Measurements from ENCODE around the gene CHRNA5. TPM values are rescaled to one million over a fixed set of nuclear protein-coding genes. Genes with fewer than 3 reads are reported as not detected.

Gene CHRNA5
- total RNA-seq, 1 donor from 2014 or later: 7.6 TPM

DNA sequence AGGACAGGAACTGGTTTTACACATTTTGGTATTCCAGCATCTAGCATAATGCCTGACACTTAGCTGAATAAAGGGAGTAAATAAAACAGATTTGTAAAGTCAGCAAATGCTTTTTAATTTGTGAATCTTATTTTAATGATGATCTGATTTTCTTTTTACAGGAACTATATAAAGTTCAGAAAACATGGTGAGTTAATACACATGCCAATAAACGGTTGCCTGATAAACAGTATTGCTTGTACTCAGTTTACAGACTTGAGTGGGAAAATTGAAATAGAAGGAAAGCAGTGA lies 23.6 kb upstream of the CHRNA5 start:
- peaks cover 23% of the 10 kb centered on the region for H3K36me3 Mint-ChIP-seq
- TF ChIP-seq, protein P1, sequence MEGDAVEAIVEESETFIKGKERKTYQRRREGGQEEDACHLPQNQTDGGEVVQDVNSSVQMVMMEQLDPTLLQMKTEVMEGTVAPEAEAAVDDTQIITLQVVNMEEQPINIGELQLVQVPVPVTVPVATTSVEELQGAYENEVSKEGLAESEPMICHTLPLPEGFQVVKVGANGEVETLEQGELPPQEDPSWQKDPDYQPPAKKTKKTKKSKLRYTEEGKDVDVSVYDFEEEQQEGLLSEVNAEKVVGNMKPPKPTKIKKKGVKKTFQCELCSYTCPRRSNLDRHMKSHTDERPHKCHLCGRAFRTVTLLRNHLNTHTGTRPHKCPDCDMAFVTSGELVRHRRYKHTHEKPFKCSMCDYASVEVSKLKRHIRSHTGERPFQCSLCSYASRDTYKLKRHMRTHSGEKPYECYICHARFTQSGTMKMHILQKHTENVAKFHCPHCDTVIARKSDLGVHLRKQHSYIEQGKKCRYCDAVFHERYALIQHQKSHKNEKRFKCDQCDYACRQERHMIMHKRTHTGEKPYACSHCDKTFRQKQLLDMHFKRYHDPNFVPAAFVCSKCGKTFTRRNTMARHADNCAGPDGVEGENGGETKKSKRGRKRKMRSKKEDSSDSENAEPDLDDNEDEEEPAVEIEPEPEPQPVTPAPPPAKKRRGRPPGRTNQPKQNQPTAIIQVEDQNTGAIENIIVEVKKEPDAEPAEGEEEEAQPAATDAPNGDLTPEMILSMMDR (IDR thresholded peaks at IDR 0.05; ENCODE audit: unreplicated experiment): no peak
- peak overlapping the region; percentile 95 for H3K4me3 Mint-ChIP-seq
- no peaks in the 10 kb centered on the region for H3K9me3 Mint-ChIP-seq
- no peaks in the 10 kb centered on the region for H3K27me3 Mint-ChIP-seq (ENCODE audit: low read depth)
- H3K4me1 Mint-ChIP-seq: peaks cover 16% of the 10 kb centered on the region
- peak overlapping the region; percentile 90 for H3K27ac Mint-ChIP-seq
- no peak for DNase-seq (ENCODE audit: low spot score in 2 of 2, unreplicated experiment in 2 of 2)

DNA sequence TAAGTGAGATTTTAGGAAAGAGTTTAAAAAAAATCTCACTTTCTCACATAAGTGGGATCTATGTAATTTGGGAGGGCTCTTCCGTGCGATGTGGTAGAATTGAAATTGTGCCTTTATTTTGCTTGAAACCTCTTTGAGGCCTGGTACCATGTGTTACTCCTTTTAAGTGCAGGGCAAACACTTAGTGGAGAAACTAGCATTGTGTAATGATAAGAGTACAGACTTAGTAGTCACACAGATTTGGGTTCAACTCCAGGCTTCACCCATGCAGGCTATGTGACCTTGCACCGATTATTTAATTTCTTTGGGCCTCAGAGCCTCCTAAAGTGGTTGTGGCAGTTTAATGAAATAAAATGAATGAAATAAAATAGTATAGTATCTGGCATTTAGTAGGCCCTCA lies 22.7 kb upstream of the CHRNA5 start:
- peaks cover 16% of the 10 kb centered on the region for H3K4me1 Mint-ChIP-seq
- TF ChIP-seq, protein P1 (IDR thresholded peaks at IDR 0.05; ENCODE audit: unreplicated experiment): no peak
- no peaks in the 10 kb centered on the region for H3K27me3 Mint-ChIP-seq (ENCODE audit: low read depth)
- no peaks in the 10 kb centered on the region for H3K9me3 Mint-ChIP-seq
- peak overlapping the region; percentile 25 for H3K27ac Mint-ChIP-seq
- H3K36me3 Mint-ChIP-seq: peaks cover 25% of the 10 kb centered on the region
- DNase-seq (ENCODE audit: low spot score in 2 of 2, unreplicated experiment in 2 of 2): no peak
- H3K4me3 Mint-ChIP-seq: peak overlapping the region; percentile 28

DNA sequence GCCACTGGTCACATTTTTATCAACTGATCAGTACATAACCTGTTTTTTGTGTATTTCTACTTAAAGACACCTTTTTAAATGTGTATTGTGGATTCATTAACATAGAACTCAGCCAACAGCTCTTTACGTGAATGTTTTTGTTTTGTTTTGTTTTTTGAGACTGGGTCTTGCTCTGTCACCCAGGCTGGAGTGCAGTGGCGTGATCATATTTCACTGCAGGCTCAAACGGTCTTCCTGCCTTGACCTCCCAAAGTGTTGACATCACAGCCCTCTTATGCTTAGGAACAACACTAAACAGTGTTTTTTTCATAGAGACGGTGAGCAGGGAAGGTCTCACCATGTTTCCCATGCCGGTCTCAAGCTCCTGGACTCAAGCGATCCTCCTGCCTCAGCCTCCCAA lies 15.1 kb upstream of the CHRNA5 start:
- Mint-ChIP-seq H3K4me3 (no peak overlapping the region), H3K27ac (no peak overlapping the region), H3K9me3 (no peaks in the 10 kb centered on the region), H3K36me3 (peaks cover 32% of the 10 kb centered on the region), H3K27me3 (ENCODE audit: low read depth) (peaks cover 2% of the 10 kb centered on the region), H3K4me1 (no peaks in the 10 kb centered on the region)
- no peak for DNase-seq (ENCODE audit: low spot score in 2 of 2, unreplicated experiment in 2 of 2)
- TF ChIP-seq, protein P1 (IDR thresholded peaks at IDR 0.05; ENCODE audit: unreplicated experiment): no peak

DNA sequence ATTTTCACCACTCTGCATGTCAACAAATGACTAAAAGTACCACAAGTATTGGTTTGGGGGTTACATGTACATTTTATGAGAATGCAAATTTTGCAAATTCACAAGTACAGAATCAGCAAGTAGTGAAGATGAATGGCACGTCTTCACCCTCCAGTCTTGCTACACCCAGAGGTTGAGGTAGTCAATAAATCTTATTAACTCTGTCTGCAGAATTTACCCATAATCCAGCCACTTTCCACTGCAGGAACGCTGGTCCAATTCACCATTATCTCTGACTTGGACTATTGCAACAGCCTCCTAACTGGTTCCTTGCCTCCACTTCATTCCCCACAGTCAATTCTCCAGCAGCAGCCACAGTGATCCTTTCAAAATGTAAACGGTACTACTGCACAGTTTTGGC lies 14.5 kb upstream of the CHRNA5 start:
- Mint-ChIP-seq H3K4me1 (no peaks in the 10 kb centered on the region), H3K36me3 (peaks cover 28% of the 10 kb centered on the region), H3K27ac (no peak overlapping the region), H3K27me3 (ENCODE audit: low read depth) (peaks cover 2% of the 10 kb centered on the region), H3K9me3 (no peaks in the 10 kb centered on the region), H3K4me3 (no peak overlapping the region)
- DNase-seq (ENCODE audit: low spot score in 2 of 2, unreplicated experiment in 2 of 2): no peak
- TF ChIP-seq, protein P1 (IDR thresholded peaks at IDR 0.05; ENCODE audit: unreplicated experiment): no peak

DNA sequence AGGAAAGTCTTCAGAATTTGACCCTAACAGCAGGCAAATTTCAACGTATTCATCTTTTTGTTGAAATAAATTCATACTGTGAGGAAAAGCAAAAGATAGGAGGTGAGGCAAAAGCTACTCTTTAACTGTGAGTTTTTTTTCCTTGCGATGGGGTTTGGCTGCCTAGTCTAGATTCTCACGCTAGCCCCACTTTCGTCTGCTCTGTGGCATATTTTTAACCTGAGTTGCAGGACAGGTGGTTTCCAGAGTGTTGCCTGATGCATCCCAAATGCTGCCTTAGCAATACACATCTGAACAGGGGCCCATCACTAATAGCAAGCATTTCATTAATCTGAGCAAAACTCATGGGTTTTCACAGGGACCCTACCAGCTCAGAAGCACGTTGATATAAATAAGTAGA lies 13.4 kb upstream of the CHRNA5 start:
- peaks cover 21% of the 10 kb centered on the region for H3K36me3 Mint-ChIP-seq

More for the DNA sequence above, 13.4 kb upstream of the CHRNA5 start:
- H3K4me3 Mint-ChIP-seq: no peak overlapping the region
- TF ChIP-seq, protein P1 (IDR thresholded peaks at IDR 0.05; ENCODE audit: unreplicated experiment): no peak
- H3K4me1 Mint-ChIP-seq: no peaks in the 10 kb centered on the region
- no peak overlapping the region for H3K27ac Mint-ChIP-seq
- no peak for DNase-seq (ENCODE audit: low spot score in 2 of 2, unreplicated experiment in 2 of 2)
- H3K9me3 Mint-ChIP-seq: no peaks in the 10 kb centered on the region
- peaks cover 2% of the 10 kb centered on the region for H3K27me3 Mint-ChIP-seq (ENCODE audit: low read depth)

All from mesothelial cell of epicardium (in vitro differentiated cells).